GM19328 (cell line): ENCODE measurements around the gene KCTD14.
"Not testable (repeated sequence)": the region's sequence is repeated elsewhere in the genome, so short reads cannot be mapped to it uniquely, and the experiment has no call there.

Experiments used
- ATAC-seq: cut with Tn5 transposase; IDR thresholded peaks from one replicate; pipeline ENCODE4 v1.9.1; 2021; ENCODE audit warnings: mild to moderate bottlenecking, moderate library complexity; ENCODE audit not compliant: unreplicated experiment

The KCTD14 gene, protein sequence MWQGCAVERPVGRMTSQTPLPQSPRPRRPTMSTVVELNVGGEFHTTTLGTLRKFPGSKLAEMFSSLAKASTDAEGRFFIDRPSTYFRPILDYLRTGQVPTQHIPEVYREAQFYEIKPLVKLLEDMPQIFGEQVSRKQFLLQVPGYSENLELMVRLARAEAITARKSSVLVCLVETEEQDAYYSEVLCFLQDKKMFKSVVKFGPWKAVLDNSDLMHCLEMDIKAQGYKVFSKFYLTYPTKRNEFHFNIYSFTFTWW

DNA sequence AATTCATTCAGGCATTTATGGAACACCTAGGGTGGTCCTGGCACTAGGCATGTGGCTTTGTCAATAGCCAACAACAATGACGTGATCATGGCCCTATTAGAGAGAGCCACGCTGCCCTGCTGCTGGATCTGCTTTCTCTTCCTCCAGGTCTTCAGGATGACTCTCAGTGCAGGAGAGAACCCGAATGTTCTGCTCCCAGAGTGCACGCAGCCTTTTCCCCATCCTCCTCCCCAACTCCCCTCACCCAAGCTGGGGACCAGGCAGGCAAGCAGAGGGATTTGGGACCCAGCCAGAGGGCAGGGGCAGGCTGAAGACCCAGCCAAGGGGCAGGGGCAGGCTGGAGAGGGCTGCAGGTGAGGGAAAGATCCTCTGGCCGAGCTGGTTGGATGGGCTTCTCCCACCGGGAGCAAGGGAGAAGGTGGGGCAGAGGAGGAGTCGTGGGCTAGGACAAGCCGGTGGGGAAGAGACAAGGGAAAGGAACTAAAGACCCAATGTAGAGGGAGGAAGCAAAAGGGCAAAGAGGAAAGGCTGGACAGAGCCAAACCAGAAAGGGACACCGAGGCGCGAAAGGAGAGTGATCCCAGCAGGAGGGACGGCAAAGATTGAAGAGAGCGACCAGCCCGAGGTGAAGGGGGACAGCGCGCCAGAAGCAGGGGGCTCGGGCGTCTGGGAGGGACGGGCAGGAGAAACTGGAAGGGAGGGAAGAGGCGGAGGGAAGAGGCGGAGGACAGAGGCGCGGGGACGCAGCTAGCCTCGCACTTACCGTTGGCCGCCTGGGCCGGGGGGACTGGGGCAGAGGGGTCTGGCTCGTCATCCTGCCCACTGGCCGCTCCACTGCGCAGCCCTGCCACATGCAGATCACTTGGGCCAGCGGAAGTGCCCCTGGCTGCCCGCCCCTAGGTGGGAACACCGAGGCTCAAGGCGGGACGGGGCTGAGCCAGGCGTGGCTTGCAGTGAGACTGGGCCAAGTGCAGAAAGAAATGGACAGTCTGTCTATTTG lies at the start of gene KCTD14:
Gene KCTD14 (minus strand): TSS at position 880 of the 1,000 bp plus-strand sequence. CDS start 27 bp downstream, at position 853.
- no peak for ATAC-seq

DNA sequence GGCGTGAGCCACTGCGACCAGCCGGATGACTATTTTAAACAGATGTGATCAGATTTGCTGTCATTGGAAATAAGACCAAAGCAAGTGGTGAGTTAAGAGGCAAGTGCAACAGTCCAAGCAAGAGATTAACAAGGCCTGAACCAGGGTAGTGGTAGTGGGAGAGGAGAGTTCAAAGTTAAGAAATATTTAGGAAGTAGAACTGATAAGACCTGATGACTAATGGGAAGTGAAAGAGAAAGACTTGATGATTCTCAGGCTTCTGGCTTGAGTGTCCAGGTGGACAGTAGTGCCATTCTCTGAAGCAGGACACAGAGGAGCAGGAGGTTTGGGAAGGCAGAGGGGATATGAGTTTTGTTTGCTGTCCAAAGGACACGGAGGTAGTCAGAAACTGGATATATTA lies 49.4 kb upstream of the KCTD14 start:
- ATAC-seq, result no peak

DNA sequence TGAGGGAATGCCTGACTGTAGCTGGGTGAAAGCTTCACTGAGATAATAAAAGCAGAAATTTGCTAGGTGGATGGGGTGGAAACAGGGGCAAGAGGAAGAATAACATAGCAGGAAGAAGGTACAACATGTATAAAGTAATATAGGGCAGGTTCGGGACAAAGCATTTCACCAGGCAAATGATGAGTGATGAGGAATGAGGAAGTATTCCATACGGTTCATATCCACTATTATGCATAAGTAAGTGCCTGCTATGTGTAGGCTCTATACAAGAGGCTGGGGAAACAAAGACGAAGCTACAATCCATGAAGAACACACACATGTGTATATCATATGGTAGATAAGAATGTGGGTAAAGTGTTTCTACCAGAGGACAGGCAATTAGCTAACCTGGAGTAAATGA lies 48.6 kb upstream of the KCTD14 start:
- ATAC-seq, result no peak

DNA sequence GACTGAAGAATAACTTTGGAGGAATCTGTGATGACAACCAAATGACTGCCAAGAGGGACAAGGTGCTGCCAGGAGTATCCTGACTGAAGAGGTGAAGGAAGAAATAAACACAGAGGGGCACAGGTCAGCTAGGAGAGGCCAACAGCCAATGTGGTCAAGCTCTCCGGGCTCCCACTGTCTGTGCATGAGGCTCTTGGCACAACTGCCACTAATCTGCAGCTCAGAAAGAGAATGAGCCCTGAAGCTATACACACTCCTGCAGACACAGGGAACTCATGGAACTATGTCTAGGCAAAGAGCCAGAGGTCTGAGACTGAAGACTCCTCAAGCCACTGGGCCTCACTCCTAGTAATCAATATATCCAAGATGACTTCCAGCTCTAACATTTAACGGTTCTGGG lies 47.5 kb upstream of the KCTD14 start:
- no peak for ATAC-seq

DNA sequence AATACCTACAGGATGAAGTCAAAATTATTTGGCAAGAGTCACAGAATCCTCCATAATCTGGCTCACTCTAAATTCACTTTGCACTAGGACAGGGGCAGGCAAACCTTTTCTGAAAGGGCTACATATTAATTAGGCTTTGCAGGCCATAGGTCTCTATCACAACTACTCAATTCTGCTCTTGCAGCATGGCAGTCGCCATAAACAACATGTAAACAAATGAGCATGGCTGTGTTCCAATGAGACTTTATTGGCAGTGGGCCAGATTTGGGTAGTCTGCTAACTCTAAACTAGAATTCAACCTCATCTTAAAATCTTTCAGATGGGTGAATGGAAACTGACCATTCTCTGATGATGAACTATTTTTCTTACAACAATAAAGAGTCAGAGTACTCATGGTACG lies 46.4 kb upstream of the KCTD14 start:
- ATAC-seq, result no peak

DNA sequence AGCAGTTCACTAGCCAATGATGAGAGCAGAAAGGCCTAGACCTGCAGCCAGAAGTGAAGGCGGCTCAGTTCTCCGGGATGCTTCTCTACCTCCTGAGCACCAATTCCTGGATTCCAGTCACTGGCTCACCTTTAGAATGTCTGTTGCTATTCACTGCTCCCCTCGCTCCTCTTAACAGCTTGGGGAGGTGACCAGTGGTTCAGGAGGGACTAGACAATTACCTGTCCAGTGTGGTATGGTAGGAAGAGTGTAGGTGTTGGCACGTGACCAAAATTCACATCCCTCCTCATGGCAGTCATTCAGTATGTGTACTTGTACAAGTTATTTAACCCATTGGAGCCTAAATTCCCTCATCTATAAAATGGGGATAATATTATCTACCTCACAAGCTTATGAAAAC lies 44.6 kb upstream of the KCTD14 start:
- no peak for ATAC-seq

- ATAC-seq, result no peak
Measured at GRCh38 chr11:78066471-78066870, 43.4 kb upstream of the KCTD14 start.

GRCh38 chr11:78065203-78065602 lies 42.1 kb upstream of the KCTD14 start:
- ATAC-seq, result no peak

DNA sequence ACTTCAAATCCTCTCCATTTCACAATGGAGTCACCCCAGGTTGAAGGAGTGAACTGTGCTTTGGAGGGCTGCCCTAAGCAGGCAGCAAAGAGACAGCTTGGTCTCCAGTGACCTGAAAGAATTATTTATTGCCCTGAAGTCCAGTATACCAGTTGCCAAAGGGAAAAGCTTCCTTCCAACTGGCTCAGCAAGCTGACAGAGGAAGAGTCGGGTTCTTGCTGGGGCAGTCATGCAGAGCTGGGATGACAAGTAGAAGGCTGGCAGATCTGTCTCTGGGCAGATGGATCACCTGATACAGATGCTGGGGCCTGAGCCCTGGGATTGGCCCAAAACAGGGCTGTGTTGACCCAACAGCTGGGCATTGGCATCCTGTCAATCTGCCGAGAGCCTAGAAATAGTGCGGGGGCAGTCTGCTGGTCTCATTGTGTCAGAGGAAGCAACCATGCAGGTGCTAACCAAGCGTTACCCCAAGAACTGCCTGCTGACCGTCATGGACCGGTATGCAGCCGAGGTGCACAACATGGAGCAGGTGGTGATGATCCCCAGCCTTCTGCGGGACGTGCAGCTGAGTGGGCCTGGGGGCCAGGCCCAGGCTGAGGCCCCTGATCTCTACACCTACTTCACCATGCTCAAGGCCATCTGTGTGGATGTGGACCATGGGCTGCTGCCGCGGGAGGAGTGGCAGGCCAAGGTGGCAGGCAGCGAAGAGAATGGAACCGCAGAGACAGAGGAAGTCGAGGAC lies 40.5 kb upstream of the KCTD14 start, which contains the start of gene THRSP:
Gene THRSP (plus strand): TSS at position 422 of the 742 bp plus-strand sequence. CDS start 21 bp downstream, at position 443.
- ATAC-seq, result no peak

DNA sequence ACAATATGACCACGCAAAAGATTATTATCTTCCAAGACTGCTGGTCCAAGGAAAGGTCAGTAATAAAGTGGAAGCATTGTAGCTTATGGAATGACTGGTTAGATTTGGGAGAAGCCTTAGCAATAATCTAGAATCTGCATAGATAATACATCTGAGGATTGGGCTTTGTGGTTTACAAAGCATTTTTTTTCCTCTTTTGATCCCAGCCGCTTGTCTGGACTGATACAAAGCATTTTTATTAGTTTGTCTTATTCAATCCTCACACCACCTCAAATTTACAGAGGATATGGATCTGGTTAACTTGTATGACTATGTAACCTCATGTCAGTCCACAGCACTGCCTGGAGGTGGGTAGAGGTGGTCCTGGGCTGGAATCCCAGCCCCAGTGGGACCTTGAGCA lies 39.6 kb upstream of the KCTD14 start:
- ATAC-seq, result no peak

- no peak for ATAC-seq
Measured at GRCh38 chr11:78061921-78062311, 38.8 kb upstream of the KCTD14 start.

- ATAC-seq, result no peak
Measured at GRCh38 chr11:78061088-78061920, 38.2 kb upstream of the KCTD14 start.

- ATAC-seq, result no peak
Measured at GRCh38 chr11:78060533-78060932, 37.5 kb upstream of the KCTD14 start.

DNA sequence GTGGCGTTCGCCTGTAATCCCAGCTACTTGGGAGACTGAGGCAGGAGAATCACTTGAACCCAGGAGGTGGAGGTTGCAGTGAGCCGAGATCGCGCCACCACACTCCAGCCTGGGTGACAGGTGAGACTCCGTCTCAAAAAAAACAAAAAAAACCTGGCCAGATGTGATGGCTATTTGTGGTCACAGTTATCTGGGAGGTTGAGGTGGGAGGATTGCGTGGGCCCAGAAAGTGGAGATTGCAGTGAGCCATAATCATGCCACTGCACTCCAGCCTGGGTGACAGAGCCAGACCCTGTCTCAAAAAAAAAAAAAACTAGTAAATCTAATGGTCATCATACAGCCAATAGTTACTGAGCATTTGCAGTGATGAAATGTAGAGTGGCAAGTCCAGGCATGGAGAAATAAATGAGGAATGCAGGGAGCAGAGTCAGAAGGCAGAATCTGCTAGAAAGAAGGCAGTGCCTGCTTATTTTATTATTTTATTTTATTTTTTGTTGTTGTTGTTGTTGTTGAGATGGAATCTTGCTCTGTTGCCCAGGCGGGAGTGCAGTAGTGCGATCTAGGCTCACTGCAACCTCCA lies 36.8 kb upstream of the KCTD14 start:
- not testable (repeated sequence) for ATAC-seq

DNA sequence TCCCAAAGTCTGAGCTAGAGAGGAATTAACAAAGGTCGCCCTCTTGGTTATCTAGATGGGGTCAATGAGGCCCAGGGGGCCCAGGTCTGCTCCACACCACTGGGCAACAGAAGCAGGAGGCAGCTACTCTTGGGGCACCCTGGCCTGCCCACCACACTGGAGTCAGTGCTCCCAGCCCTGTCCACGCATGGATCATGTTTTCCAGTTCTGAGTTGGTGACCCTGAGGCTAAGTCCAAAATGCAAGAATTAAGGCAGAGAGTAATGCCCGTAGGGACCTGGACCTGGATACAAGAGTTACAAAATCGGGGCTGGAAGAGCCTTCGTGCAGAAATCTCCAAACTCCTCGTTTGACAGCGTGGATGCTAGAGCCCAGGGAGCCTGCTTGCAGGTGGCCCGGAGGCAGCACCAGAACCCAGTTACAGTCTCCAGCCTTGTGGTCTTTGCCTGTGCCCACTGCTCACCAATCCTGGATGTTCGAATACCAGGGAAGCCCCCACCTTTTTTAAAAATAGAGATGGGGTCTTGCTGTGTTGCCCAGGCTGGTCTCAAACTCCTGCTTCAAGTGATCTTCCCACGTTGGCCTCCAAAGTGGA lies 34.5 kb upstream of the KCTD14 start:
- no peak for ATAC-seq

- ATAC-seq, result no peak
Measured at GRCh38 chr11:78056093-78056492, 33.0 kb upstream of the KCTD14 start.

DNA sequence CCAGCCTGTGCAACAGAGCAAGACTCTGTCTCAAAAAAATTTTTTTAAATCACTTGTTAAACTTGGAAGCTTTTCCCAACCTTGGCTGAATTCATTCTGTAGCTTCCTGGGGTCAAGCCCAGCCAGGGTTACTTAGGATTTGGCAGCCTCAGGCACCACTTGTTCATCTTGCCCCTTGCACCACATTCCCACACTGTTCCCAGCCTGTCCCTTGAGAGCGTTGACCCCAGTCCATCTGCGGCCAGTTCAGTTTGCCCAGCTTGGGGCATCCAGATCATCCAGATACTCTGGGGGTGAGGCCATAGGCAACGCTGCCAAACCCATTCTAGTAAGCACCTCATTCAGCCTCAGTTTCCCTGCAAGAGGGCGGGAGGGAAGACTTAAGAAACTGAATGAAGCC lies 31.9 kb upstream of the KCTD14 start:
- ATAC-seq, result no peak

- no peak for ATAC-seq
Measured at GRCh38 chr11:78050964-78051831, 28.1 kb upstream of the KCTD14 start.

DNA sequence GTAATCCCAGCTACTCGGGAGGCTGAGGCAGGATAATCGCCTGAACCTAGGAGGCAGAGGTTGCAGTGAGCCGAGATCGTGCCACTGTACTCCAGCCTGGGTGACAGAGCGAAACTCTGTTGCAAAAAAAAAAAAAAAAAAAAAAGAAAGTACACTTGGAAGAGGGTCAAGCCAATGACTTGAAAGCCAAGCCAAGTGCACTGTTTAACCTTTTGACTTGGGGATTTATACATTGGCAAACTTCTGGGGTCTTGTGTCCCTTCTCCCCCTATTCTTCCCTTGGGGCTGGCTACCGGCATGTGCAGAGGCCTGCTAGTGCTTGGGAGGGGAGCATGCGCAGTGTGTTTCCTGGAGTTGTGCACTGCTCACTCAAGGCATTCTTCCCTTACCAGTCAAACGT lies 26.3 kb upstream of the KCTD14 start:
- no peak for ATAC-seq
